GM19035 (cell line): ENCODE measurements around the gene AGFG1.
A peak's percentile ranks its signal among the peaks of the same experiment; 100 is the strongest.

Source experiments
- ATAC-seq: cut with Tn5 transposase; IDR thresholded peaks from one replicate; pipeline ENCODE4 v1.9.1; 2021; ENCODE audit not compliant: unreplicated experiment

The AGFG1 gene

GRCh38 chr2:227471924-227472264 lies at the start of gene AGFG1:
AGFG1 (plus strand) TSS chr2:227472156; CDS start chr2:227472422, 266 bp downstream.
- peak; percentile 90 for ATAC-seq

- ATAC-seq = no peak
These were observed 48.1 kb upstream of the AGFG1 start for GRCh38 chr2:227423656-227424499.

- no peak for ATAC-seq
These were observed 43.1 kb upstream of the AGFG1 start for GRCh38 chr2:227428731-227429285.

- ATAC-seq = no peak
These were observed 41.3 kb upstream of the AGFG1 start for GRCh38 chr2:227430639-227431038.

- no peak for ATAC-seq
These were observed 38.8 kb upstream of the AGFG1 start for GRCh38 chr2:227433171-227433570.

GRCh38 chr2:227436436-227437174 lies 35.4 kb upstream of the AGFG1 start:
- ATAC-seq = no peak

GRCh38 chr2:227439214-227439613 lies 32.7 kb upstream of the AGFG1 start:
- ATAC-seq = no peak

GRCh38 chr2:227442639-227443038 lies 29.3 kb upstream of the AGFG1 start:
- ATAC-seq = no peak

GRCh38 chr2:227443889-227444568 lies 27.9 kb upstream of the AGFG1 start:
- ATAC-seq = no peak

- ATAC-seq = no peak
These were observed 24.4 kb upstream of the AGFG1 start for GRCh38 chr2:227447606-227448005.

- ATAC-seq = no peak
These were observed 21.6 kb upstream of the AGFG1 start for GRCh38 chr2:227450311-227450841.

- no peak for ATAC-seq
These were observed 20.9 kb upstream of the AGFG1 start for GRCh38 chr2:227450926-227451654.

GRCh38 chr2:227451655-227451992 lies 20.3 kb upstream of the AGFG1 start:
- ATAC-seq = no peak

GRCh38 chr2:227453810-227454209 lies 18.1 kb upstream of the AGFG1 start:
- no peak for ATAC-seq

GRCh38 chr2:227454323-227454860 lies 17.6 kb upstream of the AGFG1 start:
- no peak for ATAC-seq

- ATAC-seq = no peak
These were observed 16.8 kb upstream of the AGFG1 start for GRCh38 chr2:227455200-227455599.

GRCh38 chr2:227456102-227456501 lies 15.9 kb upstream of the AGFG1 start:
- no peak for ATAC-seq

GRCh38 chr2:227456772-227457171 lies 15.2 kb upstream of the AGFG1 start:
- ATAC-seq = no peak

- no peak for ATAC-seq
These were observed 11.9 kb upstream of the AGFG1 start for GRCh38 chr2:227460070-227460485.

- no peak for ATAC-seq
These were observed 11.1 kb upstream of the AGFG1 start for GRCh38 chr2:227460833-227461232.
